K562 (cell line): ENCODE results near the gene SCRN1. TPM values are rescaled to one million over a fixed set of nuclear protein-coding genes. Genes with fewer than 3 reads are reported as not detected.

Experiments
- CEBPB ChIP-seq: fragments of 450-650 bp; IDR thresholded peaks from 2 replicates; pipeline ENCODE4 v1.6.1; 2016; ENCODE audit warnings: missing genetic modification characterization, missing compliant biosample characterization
- FOXK2 ChIP-seq, 2 experiments: fragments of 450-650 bp; IDR thresholded peaks in 1 of 2; conservative IDR thresholded peaks in 1 of 2; 2 replicates each; pipeline ENCODE4 v1.6.1; 2016; ENCODE audit warnings: low read depth in 2 of 2, mild to moderate bottlenecking in 1 of 2
- NCOA6 ChIP-seq: fragments of 450-650 bp; IDR thresholded peaks from 2 replicates; pipeline ENCODE4 v1.6.1; 2017; ENCODE audit warnings: mild to moderate bottlenecking
- NR4A1 ChIP-seq, 2 experiments: fragments of 250-450 bp in 1 of 2; fragments of 450-650 bp in 1 of 2; sonication (Bioruptor Pico) in 1 of 2; IDR thresholded peaks; 2 replicates each; pipeline versions ENCODE4 v1.4.0 to v1.6.1; 2016 to 2020; ENCODE audit warnings: mild to moderate bottlenecking in 2 of 2, missing compliant biosample characterization in 1 of 2, missing genetic modification characterization in 1 of 2, moderate library complexity in 1 of 2
- NUFIP1 ChIP-seq: fragments of 450-650 bp; IDR thresholded peaks from 2 replicates; pipeline ENCODE4 v1.6.1; 2018; ENCODE audit not compliant: partially characterized antibody
- POLR3G ChIP-seq: IDR thresholded peaks from 2 replicates; pipeline ENCODE4 v1.6.1; 2011; ENCODE audit not compliant: insufficient read length, insufficient replicate concordance; ENCODE audit errors: extremely low read depth
- RBM17 ChIP-seq: fragments of 200-400 bp; formaldehyde crosslinking; IDR thresholded peaks from 2 replicates; pipeline ENCODE4 v1.6.1; 2017; ENCODE audit warnings: low read depth, mild to moderate bottlenecking, low read length, borderline replicate concordance
- SIX5 ChIP-seq, 2 experiments: IDR thresholded peaks; 2 replicates each; pipeline ENCODE4 v1.6.1; 2011; ENCODE audit warnings: low read length in 2 of 2, borderline replicate concordance in 1 of 2, low read depth in 1 of 2, mild to moderate bottlenecking in 1 of 2, moderate library complexity in 1 of 2; ENCODE audit not compliant: insufficient read depth in 1 of 2
- XRCC5 ChIP-seq: fragments of 200-400 bp; formaldehyde crosslinking; IDR thresholded peaks from 2 replicates; pipeline ENCODE4 v1.6.1; 2017; ENCODE audit warnings: low read depth, mild to moderate bottlenecking, low read length
- ZC3H4 ChIP-seq: sonication (generic); formaldehyde crosslinking; IDR thresholded peaks from 2 replicates; pipeline ENCODE4 v1.9.0; 2021; ENCODE audit warnings: missing genetic modification reagents, borderline replicate concordance
- polyA plus RNA-seq, 8 experiments: library from polyadenylated mRNA; depleted of rRNA in 4 of 8; stranded (reverse) in 5 of 8; unstranded in 3 of 8; fragments of >200 nt; fragmentation: Nextera tagmentation in 2 of 8; fragmentation: Illumina TruSeq in 1 of 8; extraction: Ambion mirVana in 2 of 8; extraction: Trizol in 1 of 8; gene quantifications; 2 replicates each; pipeline versions ENCODE4 v1.2.1 to v1.2.3, GENCODE V29; 2011 to 2014; ENCODE audit warnings: inconsistent platforms in 1 of 8, missing spikeins in 1 of 8
- total RNA-seq, 7 experiments: library from RNA; depleted of rRNA in 6 of 7; stranded (reverse); fragments of >200 nt in 6 of 7; fragmentation: Illumina TruSeq in 2 of 7; extraction: Trizol in 2 of 7; gene quantifications; 2 replicates each; pipeline versions ENCODE4 v1.2.1 to v1.2.3, GENCODE V29; 2011 to 2021; ENCODE audit warnings: low replicate concordance in 1 of 7
- TF ChIP-seq, protein P1 (sequence below), 2 experiments: fragments of 450-650 bp in 1 of 2; sonication (generic) in 1 of 2; formaldehyde crosslinking in 1 of 2; IDR thresholded peaks; 2 replicates each; pipeline versions ENCODE4 v1.7.1 to v1.9.0; 2016 to 2022; ENCODE audit warnings: inconsistent platforms in 1 of 2, mild to moderate bottlenecking in 1 of 2, missing genetic modification reagents in 1 of 2
- TF ChIP-seq, protein P2 (sequence below): fragments of 450-650 bp; IDR thresholded peaks from 2 replicates; pipeline ENCODE4 v1.6.1; 2017; ENCODE audit warnings: antibody characterized with exemption

SCRN1 gene
- total and polyA plus RNA-seq, 9 of the 15 experiments (the other 6 are each of a cell fraction or from before 2014, with no cell fraction given), result 0.13 to 1.4 (median 0.20) TPM

DNA sequence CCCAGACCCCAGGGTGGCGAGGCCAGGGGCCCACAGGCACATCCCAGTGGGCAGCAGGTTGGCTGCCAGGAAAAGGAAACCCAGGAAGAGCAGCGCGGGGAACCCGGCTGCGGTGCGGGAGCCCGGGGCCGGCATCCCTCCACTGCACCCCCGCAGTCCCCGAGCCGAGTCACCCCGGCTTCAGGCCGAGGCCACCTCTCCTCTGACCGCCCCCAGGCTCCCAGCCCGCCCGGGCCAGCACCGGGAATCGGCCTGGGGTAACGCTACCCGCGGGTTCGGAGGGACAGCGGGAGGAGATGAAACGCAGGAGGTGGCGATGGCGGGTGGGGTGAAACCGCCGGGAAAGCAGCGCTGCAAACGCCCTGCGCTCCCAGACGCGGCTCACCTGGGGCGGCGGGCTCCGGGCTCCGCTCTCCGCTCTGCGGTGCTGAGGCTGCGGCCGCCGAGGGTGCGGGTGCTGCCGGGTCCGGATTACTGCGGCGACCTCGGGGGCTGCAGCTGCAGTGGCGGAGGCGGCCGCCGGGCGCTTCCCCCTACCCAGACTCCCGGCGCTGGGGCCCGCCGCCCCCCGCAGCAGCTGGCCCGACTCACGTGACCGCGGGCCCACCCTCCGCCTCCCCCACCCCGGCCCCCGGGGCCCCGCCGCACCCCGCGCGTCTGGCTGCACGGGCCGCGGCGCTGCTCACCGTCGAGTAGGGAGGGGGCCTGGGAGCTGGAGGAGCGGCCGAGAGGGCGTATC is at the start of gene SCRN1 (continued):
- TF ChIP-seq, protein P1, sequence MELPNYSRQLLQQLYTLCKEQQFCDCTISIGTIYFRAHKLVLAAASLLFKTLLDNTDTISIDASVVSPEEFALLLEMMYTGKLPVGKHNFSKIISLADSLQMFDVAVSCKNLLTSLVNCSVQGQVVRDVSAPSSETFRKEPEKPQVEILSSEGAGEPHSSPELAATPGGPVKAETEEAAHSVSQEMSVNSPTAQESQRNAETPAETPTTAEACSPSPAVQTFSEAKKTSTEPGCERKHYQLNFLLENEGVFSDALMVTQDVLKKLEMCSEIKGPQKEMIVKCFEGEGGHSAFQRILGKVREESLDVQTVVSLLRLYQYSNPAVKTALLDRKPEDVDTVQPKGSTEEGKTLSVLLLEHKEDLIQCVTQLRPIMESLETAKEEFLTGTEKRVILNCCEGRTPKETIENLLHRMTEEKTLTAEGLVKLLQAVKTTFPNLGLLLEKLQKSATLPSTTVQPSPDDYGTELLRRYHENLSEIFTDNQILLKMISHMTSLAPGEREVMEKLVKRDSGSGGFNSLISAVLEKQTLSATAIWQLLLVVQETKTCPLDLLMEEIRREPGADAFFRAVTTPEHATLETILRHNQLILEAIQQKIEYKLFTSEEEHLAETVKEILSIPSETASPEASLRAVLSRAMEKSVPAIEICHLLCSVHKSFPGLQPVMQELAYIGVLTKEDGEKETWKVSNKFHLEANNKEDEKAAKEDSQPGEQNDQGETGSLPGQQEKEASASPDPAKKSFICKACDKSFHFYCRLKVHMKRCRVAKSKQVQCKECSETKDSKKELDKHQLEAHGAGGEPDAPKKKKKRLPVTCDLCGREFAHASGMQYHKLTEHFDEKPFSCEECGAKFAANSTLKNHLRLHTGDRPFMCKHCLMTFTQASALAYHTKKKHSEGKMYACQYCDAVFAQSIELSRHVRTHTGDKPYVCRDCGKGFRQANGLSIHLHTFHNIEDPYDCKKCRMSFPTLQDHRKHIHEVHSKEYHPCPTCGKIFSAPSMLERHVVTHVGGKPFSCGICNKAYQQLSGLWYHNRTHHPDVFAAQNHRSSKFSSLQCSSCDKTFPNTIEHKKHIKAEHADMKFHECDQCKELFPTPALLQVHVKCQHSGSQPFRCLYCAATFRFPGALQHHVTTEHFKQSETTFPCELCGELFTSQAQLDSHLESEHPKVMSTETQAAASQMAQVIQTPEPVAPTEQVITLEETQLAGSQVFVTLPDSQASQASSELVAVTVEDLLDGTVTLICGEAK (IDR thresholded peaks at IDR 0.05), result no peak
- TF ChIP-seq, protein P1 (CRISPR knock-in tag; IDR thresholded peaks at IDR 0.05), result no peak
- TF ChIP-seq, protein P2, sequence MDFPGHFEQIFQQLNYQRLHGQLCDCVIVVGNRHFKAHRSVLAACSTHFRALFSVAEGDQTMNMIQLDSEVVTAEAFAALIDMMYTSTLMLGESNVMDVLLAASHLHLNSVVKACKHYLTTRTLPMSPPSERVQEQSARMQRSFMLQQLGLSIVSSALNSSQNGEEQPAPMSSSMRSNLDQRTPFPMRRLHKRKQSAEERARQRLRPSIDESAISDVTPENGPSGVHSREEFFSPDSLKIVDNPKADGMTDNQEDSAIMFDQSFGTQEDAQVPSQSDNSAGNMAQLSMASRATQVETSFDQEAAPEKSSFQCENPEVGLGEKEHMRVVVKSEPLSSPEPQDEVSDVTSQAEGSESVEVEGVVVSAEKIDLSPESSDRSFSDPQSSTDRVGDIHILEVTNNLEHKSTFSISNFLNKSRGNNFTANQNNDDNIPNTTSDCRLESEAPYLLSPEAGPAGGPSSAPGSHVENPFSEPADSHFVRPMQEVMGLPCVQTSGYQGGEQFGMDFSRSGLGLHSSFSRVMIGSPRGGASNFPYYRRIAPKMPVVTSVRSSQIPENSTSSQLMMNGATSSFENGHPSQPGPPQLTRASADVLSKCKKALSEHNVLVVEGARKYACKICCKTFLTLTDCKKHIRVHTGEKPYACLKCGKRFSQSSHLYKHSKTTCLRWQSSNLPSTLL, result no peak
- TF ChIP-seq CEBPB (tag), result no peak
- no peak for TF ChIP-seq XRCC5
- TF ChIP-seq ZC3H4, result no peak
- TF ChIP-seq NR4A1 (CRISPR knock-in tag; IDR thresholded peaks at IDR 0.05), result no peak
- no peak for TF ChIP-seq NR4A1 (tag; IDR thresholded peaks at IDR 0.05)
- TF ChIP-seq NCOA6, result no peak
- TF ChIP-seq NUFIP1, result no peak
- no peak for TF ChIP-seq FOXK2 (conservative IDR thresholded peaks at IDR 0.05 in 1 of 2, IDR thresholded peaks at IDR 0.05 in 1 of 2; ENCODE audit: low read depth in 2 of 2)
- TF ChIP-seq RBM17, result no peak
- TF ChIP-seq POLR3G, result no peak
- TF ChIP-seq SIX5 (IDR thresholded peaks at IDR 0.05; ENCODE audit: borderline replicate concordance in 1 of 2, insufficient read depth in 1 of 2, low read depth in 1 of 2, low read length in 2 of 2), result no peak
